Epithelial cell of prostate (primary cell): Measurements from ENCODE around the gene GAB4.

Source experiments
- DNase-seq: peaks from one replicate; pipeline ENCODE4 v3.0.0-alpha.2; 2011; ENCODE audit warnings: low read depth, low spot score
- H3K27ac ChIP-seq: fragments of 450-650 bp; 2 replicates; pipeline ENCODE4 v1.5.1; 2017; ENCODE audit warnings: mild to moderate bottlenecking

GAB4 gene

DNA sequence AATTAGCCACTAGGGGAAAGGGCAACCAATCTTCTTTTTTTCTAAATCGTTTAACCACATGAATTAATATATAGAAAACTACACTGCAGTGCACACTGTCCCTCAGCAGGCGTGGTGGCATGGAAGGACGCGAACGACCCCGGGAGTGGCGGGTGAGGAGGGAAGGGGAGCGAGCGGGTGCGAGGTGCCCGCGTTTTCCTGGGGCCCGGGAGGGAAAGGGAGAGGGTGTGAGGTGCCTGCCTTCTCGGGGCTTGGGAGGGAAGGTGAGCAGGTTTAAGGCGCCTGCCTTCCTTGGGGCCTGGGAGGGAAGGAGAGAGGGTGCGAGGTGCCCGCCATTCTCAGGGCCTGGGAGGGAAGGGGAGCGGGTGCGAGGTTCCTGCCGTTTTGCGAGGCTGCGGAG lies 765 bp downstream of the GAB4 start:
- no peak for DNase-seq
- no peak overlapping the region for H3K27ac ChIP-seq

DNA sequence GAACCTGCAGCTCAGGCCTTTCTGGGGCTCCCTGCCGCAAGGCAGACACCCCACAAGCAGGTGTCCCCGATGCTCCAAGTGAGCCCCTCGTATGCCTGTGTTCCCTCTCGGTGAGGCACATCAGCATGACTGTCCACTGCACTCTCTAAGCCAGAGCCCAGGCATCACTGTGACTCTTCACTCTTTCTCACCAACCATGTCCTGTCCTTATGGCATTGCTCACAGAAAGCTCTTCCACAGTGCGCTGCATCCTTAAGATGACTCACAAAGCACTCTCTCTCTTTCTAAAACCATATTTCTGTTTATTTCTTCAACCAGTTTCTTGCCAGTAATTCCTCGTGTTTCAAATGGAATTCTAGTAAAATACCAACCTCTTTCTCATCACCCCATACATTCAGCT lies 18.1 kb downstream of the GAB4 start:
- no peak overlapping the region for H3K27ac ChIP-seq
- DNase-seq, result no peak

DNA sequence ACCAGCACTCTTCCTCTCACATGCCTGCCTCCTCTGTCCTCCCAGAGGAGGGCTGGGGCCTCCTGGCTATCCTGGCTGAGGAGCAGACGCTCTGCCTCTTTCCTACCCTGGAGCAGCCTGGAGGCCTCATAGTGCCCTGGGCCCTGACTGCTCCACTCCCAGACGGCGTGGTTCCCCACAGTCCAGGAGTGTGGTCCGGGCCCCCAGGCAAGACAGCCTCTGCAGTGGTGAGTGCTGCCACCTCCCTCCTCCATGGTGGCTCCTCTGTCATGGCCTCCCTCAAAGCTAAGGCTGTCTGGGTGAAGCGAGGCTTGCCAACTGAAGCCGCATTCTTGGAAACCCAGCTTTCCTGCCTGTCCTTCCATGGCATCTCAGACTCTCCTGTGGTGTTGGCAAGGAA lies 19.8 kb downstream of the GAB4 start:
- no peak overlapping the region for H3K27ac ChIP-seq
- no peak for DNase-seq

DNA sequence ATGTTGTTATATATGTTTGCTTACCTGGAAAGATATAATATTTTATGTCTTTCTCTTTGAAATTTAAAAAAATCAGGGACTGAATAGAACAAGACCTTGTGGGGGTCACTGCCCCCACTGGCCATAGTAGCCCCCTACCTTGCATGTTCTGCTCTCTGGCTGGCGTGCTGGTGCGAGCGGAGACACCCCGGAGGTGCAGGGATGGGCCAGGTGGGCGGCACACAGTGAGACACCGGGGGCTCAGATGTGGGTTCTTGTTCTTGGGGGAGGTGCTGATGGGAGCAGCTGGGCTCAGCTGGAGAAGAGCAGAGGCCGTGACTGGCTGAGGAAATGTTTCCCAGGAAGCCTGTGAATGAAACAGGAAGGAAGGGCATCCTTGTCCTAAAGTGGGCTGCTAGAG lies 20.2 kb downstream of the GAB4 start:
- DNase-seq, result no peak
- H3K27ac ChIP-seq, result no peak overlapping the region

DNA sequence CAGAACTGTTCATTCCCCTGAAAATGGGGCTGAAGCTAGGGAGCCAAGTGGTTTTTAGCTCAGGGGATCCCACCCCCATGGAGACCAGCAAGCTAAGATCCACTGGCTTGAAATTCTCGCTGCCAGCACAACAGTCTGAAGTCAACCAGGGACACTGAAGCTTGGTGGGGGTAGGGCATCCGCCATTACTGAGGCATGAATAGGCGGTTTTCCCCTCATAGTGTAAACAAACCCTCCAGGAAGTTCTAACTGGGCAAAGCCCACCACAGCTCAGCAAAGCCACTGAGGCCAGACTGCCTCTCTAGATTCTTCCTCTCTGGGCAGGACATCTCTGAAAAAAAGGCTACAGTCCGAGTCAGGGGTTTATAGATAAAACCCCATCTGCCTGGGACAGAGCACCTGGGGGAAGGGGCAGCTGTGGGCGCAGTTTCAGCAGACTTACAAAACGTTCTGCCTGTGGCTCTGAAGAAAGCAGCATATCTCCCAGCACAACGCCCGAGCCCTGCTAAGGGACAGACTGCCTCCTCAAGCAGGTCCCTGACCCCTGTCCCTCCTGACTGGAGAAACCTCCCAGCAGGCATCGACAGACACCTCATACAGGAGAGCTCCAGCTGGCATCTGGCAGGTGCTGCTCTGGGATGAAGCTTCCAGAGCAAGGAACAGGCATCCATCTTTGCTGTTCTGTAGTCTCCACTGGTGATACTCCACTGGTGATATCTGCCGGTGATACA lies 32.7 kb downstream of the GAB4 start:
- DNase-seq, result no peak
- no peak overlapping the region for H3K27ac ChIP-seq

DNA sequence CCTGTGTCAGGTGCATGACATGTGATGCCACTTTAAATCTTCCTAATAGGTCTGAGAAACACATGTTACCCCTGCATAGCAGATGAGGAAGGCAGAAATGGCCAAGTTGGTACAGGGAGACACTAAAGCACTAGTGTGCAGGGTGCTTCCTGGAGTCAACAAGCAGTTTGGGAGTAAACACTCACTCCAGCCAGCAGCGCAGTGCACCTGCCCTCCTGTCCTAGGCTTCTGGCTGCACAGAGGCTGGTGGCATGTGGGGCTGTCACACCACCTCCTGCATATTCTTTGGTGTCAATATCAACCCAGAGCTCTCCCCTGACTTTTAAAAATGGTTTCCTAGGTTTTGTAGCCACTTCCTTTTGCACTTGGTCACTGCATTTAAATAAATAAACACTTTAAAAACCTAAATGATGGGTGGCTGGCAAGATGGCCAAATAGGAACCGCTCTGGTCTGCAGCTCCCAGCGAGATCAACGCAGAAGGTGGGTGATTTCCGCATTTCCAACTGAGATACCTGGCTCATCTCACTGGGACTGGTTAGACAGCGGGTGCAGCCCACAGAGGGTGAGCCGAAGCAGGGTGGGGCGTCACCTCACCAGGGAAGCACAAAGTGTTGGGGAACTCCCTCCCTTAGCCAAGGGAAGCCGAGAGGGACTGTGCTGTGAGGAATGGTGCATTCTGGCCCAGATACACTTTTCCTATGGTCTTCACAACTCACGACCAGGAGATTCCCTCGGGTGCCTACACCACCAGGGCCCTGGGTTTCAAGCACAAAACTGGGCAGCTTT lies 33.5 kb downstream of the GAB4 start:
- no peak overlapping the region for H3K27ac ChIP-seq
- DNase-seq, result no peak

DNA sequence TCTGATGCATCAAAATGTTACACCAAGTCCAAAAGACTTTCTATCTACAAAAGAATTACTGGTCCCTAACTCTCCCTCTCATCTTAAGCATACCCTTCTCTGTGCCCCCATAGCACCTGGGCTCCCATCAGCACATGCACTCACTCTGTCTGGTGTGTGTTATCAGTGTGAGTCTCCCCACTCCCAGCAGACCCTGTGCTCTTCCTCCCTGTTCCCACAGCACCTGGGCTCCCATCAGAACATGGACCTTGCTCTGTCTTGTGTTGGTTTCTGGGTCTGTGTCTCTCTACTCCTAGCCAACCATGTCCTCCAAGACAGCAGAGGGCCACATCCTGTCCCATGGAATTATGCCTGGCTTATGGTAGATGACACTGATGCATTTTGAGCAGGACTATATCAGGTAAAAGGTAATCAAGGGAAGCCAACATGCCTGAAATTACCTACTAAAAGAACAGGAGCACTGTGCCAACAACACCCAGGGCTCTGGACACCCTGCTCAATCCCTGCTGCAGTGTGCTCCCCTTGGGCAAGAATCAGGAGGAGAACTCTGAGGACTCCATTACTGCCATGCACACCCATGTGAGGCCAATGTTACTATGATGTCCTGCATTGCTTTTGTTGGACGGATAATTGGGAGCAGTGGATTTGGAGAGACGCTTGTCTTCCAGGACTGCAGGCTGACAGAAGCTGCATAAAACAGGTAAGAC lies 34.3 kb downstream of the GAB4 start:
- no peak for DNase-seq
- no peak overlapping the region for H3K27ac ChIP-seq

DNA sequence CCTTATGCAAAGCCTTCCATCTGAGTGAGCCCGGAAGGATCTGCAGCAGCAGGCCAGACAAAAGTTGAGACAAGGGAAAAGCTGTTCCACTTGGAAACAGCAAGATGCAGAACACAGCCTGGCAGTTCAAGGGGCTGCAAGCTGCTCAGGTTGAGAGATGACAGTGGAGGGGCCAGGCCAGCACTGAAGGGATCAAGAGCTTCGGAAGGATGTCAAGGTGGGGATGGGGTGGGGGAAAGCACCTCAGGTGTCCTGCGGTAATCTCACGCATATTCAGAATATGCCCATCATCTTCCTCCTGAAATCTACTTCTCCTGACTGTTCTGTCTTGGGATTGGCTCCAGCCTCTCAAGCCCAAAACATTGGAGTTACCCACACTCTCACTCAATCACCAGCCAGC lies 35.7 kb downstream of the GAB4 start:
- DNase-seq, result no peak
- H3K27ac ChIP-seq, result no peak overlapping the region

DNA sequence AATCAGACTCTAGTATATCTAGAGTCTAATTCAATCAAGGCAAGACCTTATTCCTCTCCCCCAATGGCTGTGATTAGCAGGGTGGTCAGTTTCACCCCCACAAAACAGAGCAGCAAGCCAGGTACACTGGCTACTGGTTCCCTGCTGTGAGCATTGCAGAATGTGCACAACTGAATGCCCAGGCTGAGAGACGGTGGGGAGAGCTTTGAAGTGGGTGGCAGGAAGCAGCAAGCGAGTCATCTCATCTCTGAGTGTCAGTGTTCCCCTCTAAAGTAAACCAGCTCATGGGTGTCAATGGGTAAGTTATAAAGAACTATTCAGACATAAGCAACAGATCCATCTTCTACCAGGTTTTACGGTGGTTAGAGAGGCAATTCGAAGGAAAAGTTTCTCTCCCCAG lies 37.6 kb downstream of the GAB4 start:
- no peak for DNase-seq
- no peak overlapping the region for H3K27ac ChIP-seq

DNA sequence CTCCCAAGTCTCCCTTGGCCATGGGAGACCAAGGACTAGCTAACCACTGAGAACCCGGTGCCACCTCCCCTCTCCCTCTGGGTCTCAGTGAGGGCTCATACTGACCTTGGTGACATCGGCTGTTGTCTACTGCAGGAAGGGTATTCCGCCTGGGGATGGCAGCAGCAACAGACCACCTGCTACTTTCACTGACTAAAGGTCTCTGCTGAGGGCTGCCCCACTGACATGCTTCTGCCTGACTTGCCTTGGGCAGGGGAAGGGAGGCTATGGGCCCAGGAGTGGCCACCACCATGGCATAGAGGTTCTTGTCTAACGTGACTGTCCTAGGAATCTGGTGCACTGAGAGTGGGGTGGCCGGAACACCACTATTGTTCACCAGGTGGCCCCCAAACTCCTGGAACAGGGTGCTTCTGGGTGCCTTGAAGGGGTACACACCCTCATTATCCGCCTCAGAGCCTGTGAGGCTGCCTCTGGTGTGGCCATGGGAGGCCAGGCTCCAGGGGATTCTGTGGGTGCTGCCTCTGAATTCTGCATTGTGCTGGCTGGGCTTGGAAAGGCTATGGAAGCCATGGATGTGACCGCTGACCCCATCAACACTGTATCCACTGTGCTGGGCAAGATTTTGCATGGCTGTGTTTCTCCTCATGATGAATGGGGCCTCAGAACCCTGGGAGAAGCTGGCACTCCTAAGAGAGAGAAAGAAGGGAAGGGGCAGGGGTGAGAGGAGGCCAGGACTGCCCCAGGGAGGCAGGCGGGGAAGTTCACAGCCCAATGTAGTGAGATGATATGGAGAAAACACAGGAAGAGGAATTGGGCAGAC lies 38.3 kb downstream of the GAB4 start:
- H3K27ac ChIP-seq, result no peak overlapping the region
- no peak for DNase-seq

DNA sequence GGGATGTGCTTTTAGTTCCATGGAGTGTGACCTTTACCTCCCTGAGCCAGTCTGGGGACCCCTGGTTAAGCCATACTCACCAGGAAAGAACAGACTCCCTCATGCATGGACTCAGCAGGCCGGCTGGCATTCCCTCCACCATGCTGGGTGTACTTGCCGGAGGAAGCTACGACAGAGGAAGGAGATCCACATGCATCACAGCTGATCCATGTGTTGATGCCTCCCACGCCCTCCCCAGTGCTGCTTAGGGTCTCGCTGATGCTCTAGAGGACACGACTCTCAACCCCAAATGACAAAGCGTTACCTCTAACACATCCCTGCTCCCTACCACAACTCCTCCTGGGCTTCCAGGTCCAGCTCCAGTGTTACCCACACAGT lies 39.8 kb downstream of the GAB4 start:
- no peak for DNase-seq
- no peak overlapping the region for H3K27ac ChIP-seq

DNA sequence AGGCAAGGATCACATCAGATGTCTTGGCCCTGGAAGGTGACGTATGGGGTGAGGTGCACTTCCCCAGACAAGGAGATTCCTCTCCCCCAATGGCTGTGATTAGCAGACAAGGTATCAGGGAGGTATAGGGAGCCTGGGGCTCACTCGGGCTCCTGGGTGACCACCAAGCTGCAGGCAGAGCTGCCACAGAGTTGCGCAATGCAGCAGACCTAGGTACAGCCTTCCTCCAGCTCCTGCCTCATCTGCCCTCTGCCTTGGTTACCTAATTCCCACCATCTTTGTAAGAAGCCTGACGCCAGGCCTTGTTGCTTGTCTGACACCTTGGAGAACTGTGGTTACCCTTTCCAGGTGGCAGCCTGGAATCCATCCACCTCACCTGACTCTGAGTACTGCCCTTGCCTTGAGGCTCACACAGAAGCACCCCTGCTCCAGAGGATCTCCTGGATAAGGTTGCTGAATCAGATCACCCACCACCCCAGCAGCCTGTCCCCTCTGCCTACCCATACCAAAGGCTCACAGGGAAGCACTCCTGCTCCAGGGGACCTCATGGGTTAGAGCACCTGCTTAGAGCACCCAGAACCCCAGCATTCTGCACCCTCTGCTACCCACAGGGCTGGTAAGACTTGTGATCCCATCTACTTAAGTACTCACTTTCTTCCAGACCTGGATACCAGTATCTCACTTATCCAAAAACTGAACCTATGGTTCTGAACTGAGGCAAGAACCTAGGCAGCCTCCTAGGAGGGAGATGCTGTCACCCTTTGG lies 40.4 kb downstream of the GAB4 start:
- DNase-seq, result no peak
- H3K27ac ChIP-seq, result no peak overlapping the region

DNA sequence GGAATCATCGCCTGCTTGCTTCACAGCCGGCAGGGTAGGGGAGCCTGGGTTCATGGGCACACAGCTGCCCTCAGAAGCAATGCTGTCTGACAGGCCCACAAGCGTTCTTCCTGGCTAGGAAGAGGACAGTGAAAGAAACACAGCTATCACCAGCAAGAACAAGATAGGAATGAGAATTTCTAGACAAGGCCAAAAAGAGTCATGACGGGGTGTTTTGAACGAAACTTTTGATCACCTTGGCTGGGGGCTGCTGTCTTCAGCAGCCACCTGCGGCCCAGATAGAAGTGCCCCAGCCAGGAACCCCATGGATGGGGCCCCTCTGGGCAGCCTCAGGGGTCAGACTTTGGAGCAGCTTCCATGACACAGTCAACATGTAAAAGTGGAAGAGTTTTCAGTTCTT lies 41.8 kb downstream of the GAB4 start:
- no peak overlapping the region for H3K27ac ChIP-seq
- DNase-seq, result no peak

DNA sequence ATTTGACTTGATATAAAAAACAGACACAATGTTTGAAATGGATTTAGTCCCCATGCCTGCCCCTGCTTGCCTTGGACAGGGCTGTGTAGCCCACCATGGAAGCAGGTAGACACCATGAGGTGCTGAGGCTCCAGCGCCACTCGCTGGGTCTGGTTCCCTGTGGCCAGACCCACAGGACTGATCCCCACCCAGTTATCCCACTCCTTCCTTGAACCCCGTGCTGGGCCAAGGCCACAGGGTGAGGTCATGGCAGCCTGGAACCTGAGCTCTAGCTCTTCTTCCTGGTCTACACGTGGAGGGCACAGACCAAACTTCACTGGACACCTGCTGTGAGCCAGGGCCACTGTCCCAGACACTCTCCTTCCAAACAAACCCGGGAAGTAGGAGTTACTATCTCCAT lies 42.5 kb downstream of the GAB4 start:
- no peak for DNase-seq

DNA sequence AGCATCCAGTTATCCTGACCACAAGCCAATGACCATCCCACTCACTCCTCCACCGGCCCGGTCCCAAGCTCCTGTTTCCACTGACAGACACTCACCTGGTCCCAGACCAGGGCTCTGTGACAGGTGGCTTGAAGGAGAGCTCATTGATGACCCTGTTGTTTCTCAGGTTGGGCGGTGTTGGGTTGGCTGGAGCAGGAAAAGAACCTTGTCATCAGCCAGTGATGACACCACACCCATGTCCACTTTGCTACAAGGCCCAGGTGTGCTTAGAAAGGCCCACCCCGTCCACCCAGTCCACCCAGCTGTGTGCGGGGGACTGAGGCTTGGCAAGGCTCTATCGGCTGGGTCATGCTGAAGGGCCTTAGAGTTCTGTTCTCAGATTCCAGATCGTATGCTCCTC lies 42.9 kb downstream of the GAB4 start:
- no peak overlapping the region for H3K27ac ChIP-seq
- DNase-seq, result no peak

More for the DNA sequence above, 42.5 kb downstream of the GAB4 start:
- H3K27ac ChIP-seq, result no peak overlapping the region

DNA sequence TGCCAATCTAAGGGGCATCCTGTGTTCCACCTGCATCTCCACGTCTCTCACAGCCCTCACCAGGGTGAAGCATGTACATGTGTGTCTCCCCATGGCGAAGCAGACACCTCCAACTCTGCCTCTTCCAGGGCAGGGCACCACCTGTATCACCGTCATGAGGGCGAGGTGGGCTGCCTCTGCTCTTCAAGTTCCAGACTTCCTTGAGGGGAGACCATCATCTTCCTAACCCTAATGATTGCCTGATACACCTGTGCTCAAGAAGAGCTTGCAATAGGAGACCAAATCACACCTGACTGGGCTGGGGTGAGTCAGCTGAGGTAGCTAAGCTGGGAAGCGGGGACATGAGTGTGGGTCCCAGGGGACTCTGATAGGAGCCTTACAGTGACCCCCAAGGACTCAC lies 43.7 kb downstream of the GAB4 start:
- no peak overlapping the region for H3K27ac ChIP-seq
- DNase-seq, result no peak

DNA sequence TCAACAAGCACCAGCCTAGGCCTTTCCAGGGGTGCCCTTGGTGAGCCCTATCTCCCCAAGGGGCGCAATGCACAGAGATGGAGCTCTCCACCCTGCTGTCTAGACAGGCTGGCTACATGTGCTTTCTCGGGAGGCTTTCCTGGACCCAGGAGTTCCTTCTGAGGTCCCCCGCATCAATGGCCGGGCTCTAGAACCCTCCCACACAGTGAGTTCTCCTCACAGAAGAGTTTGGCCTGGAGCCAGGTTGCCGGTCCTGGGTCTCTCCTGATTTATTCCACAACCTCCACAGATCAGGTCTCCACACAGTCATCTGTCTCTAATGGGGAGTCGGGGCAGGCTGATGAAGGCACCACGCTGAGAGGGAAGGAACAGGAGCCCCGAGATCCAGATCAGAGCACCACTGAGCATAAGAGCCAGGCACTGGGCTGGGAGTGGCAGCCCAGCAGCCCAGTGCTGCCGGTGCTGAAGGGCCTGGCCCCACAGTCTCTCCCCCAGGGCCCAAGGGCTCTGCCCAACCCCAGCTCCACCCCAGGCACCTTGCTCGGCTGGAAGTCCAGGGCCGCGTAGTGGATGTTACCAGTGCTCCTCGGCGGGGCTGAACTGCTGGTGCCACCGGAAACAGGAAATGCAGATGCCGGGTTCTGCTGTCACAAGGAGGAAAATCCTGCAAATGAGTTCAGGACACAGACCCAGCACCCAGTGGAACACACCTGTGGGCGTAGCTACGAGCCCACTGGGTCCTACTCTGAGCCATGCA lies 44.7 kb downstream of the GAB4 start:
- no peak overlapping the region for H3K27ac ChIP-seq
- no peak for DNase-seq

DNA sequence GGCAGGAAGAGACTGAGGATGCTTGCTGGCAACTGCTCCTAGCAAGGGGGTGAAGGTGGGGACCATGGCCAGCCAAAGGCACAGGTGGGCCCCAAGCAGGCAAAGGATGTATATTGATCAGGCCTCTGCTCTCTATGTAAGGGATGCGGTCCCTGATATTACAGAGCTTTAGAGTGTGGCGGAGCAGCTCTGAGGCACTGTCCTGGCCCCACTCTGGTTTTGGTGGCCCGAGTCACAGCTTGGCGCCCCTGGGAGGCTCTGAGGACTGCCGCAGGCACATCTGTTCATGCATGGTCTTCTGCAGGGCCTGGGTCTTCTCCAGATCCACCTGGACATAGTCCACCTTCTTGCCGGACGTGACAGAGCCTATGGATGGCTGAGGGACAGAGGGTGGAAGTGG lies 45.5 kb downstream of the GAB4 start:
- no peak for DNase-seq
- H3K27ac ChIP-seq, result no peak overlapping the region
